ENCODE measurements around the gene FITM2.

GRCh38 chr20:44296011-44296410, 15.0 kb downstream of the FITM2 start:
- TF ChIP-seq POLR2A (IDR thresholded peaks at IDR 0.05; ENCODE audit: low read length), result no peak
- TF ChIP-seq GATA1 (IDR thresholded peaks at IDR 0.05; ENCODE audit: low read depth, low read length), result no peak

All from erythroblast (primary cell).